Mesenchymal stem cell (in vitro differentiated cells and primary cell): ENCODE data around the gene PAPPA.
A peak's percentile ranks its signal among the peaks of the same experiment; 100 is the strongest.

Source experiments
- DNase-seq: peaks from one replicate; pipeline ENCODE4 v3.0.0-alpha.2; 2013
- H2AFZ ChIP-seq: one replicate; pipeline ENCODE4 v1.6.1; 2013; ENCODE audit warnings: low read depth, mild to moderate bottlenecking, control low read depth, inconsistent platforms, low read length, moderate library complexity
- H2AK5ac ChIP-seq: 2 replicates; pipeline ENCODE4 v1.6.1; 2013; ENCODE audit warnings: low read length, moderate library complexity, mild to moderate bottlenecking, inconsistent platforms; ENCODE audit not compliant: severe bottlenecking
- H2BK120ac ChIP-seq: one replicate; pipeline ENCODE4 v1.6.1; 2013; ENCODE audit warnings: low read depth, mild to moderate bottlenecking, inconsistent platforms, low read length, moderate library complexity
- H2BK12ac ChIP-seq, 2 experiments: one replicate each; pipeline ENCODE4 v1.6.1; 2013; ENCODE audit warnings: inconsistent platforms in 2 of 2, low read length in 2 of 2, mild to moderate bottlenecking in 2 of 2, moderate library complexity in 2 of 2, control low read depth in 1 of 2
- H2BK15ac ChIP-seq: one replicate; pipeline ENCODE4 v1.6.1; 2013; ENCODE audit warnings: mild to moderate bottlenecking, low read depth, inconsistent platforms; ENCODE audit not compliant: poor library complexity, severe bottlenecking
- H2BK5ac ChIP-seq: 2 replicates; pipeline ENCODE4 v1.6.1; 2013; ENCODE audit warnings: low read depth, mild to moderate bottlenecking, low read length, control low read depth, inconsistent platforms; ENCODE audit not compliant: poor library complexity, severe bottlenecking
- H3K14ac ChIP-seq, 2 experiments: one replicate each; pipeline ENCODE4 v1.6.1; 2013; ENCODE audit warnings: inconsistent platforms in 2 of 2, low read length in 2 of 2, control low read depth in 1 of 2, mild to moderate bottlenecking in 1 of 2, moderate library complexity in 1 of 2
- H3K18ac ChIP-seq, 2 experiments: one replicate each; pipeline ENCODE4 v1.6.1; 2013; ENCODE audit warnings: inconsistent platforms in 2 of 2, low read length in 2 of 2, control low read depth in 1 of 2, low read depth in 1 of 2, mild to moderate bottlenecking in 1 of 2
- H3K23ac ChIP-seq, 2 experiments: one replicate each; pipeline ENCODE4 v1.6.1; 2013; ENCODE audit warnings: inconsistent platforms in 2 of 2, low read length in 2 of 2, mild to moderate bottlenecking in 2 of 2, moderate library complexity in 2 of 2, control low read depth in 1 of 2
- H3K27ac ChIP-seq: 2 replicates; pipeline ENCODE4 v1.5.1; 2013; ENCODE audit warnings: mild to moderate bottlenecking, moderate library complexity, low read length, control low read depth, inconsistent platforms; ENCODE audit not compliant: poor library complexity, severe bottlenecking
- H3K27me3 ChIP-seq, 2 experiments: 2 replicates each; pipeline versions ENCODE4 v1.6.1 to v1.7.0; 2013; ENCODE audit warnings: low read length in 2 of 2, mild to moderate bottlenecking in 2 of 2, moderate library complexity in 2 of 2, control low read depth in 1 of 2, inconsistent platforms in 1 of 2; ENCODE audit not compliant: control insufficient read depth in 1 of 2, insufficient read depth in 1 of 2
- H3K36me3 ChIP-seq, 2 experiments: 2 replicates each; pipeline versions ENCODE4 v1.6.1 to v1.7.0; 2013; ENCODE audit warnings: low read length in 2 of 2, control low read depth in 1 of 2, inconsistent platforms in 1 of 2, low read depth in 1 of 2, mild to moderate bottlenecking in 1 of 2; ENCODE audit not compliant: insufficient read depth in 2 of 2, control insufficient read depth in 1 of 2
- H3K4ac ChIP-seq, 2 experiments: one replicate each; pipeline ENCODE4 v1.6.1; 2013; ENCODE audit warnings: inconsistent platforms in 2 of 2, low read length in 2 of 2, mild to moderate bottlenecking in 2 of 2, moderate library complexity in 2 of 2, control low read depth in 1 of 2, low read depth in 1 of 2
- H3K4me1 ChIP-seq: 2 replicates; pipeline ENCODE4 v1.6.1; 2013; ENCODE audit warnings: low read depth, low read length, control low read depth; ENCODE audit not compliant: control insufficient read depth, insufficient read depth
- H3K4me2 ChIP-seq: 2 replicates; pipeline ENCODE4 v1.6.1; 2013; ENCODE audit warnings: low read length, mild to moderate bottlenecking, inconsistent platforms; ENCODE audit not compliant: poor library complexity, severe bottlenecking
- H3K4me3 ChIP-seq, 2 experiments: 2 replicates each; pipeline versions ENCODE4 v1.5.1 to v1.7.0; 2013; ENCODE audit warnings: low read length in 2 of 2, mild to moderate bottlenecking in 2 of 2, control low read depth in 1 of 2, low read depth in 1 of 2; ENCODE audit not compliant: insufficient read depth in 1 of 2
- H3K79me1 ChIP-seq: replicated peaks from 2 replicates; pipeline ENCODE4 v1.6.1; 2013; ENCODE audit warnings: mild to moderate bottlenecking, control low read depth, low read length, inconsistent platforms; ENCODE audit not compliant: poor library complexity, severe bottlenecking
- H3K9ac ChIP-seq: 2 replicates; pipeline ENCODE4 v1.7.0; 2013; ENCODE audit warnings: mild to moderate bottlenecking, low read length, moderate library complexity
- H3K9me3 ChIP-seq: 2 replicates; pipeline ENCODE4 v1.7.0; 2013; ENCODE audit warnings: mild to moderate bottlenecking, low read length; ENCODE audit not compliant: control insufficient read depth
- H4K8ac ChIP-seq: one replicate; pipeline ENCODE4 v1.6.1; 2013; ENCODE audit warnings: inconsistent platforms, mild to moderate bottlenecking, low read length, moderate library complexity
- H4K91ac ChIP-seq: one replicate; pipeline ENCODE4 v1.6.1; 2013; ENCODE audit warnings: mild to moderate bottlenecking, low read length, inconsistent platforms
- WGBS: methylation state at CpG from one replicate; pipeline ENCODE4 v1.1.7; 2013; ENCODE audit warnings: mixed read lengths; 5-methylcytosine and 5-hydroxymethylcytosine counted together

PAPPA gene

DNA sequence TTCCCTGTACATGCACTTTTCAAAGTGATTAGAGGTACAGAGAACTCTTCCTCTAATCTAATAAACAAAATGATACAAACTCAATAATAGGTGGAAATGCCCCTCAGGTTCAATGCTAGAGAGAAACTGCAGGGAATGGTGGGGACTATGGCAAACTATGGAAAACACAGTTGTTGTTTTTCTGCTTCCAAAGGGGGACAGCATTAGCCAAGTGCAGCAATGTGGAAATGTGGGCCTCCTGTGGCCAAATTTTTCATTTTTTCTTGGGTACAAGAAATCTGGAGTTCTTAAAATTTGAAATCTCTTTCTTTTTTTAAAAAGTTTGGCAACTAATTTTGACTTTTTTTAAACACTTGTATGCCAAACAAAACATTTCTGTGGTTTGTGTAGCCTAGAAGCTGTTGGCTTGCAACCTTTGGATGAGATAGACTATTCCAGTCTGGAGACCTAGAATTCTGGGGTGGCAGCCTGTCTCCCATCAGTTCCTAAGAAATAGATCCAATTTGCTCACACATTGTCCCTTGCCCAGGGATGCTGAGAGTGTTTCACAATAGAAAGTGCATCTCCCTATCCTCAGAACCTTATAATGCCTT lies 218.6 kb downstream of the PAPPA start:
- Histone ChIP-seq H4K91ac (no peak overlapping the region), H3K14ac (no peak overlapping the region), H3K4ac (no peak overlapping the region), H2AK5ac (no peak overlapping the region), H3K9ac (no peak overlapping the region), H3K27ac (no peak overlapping the region), H3K79me1 (no peaks in the 10 kb centered on the region), H3K4me3 (no peak overlapping the region), H3K18ac (no peak overlapping the region), H3K4me2 (no peak overlapping the region), H3K23ac (no peak overlapping the region), H3K27me3 (no peaks in the 10 kb centered on the region), H2AFZ (no peak overlapping the region), H2BK12ac (no peak overlapping the region), H2BK15ac (no peak overlapping the region), H3K36me3 (peaks cover 30 to 86% of the 10 kb centered on the region in 2 experiments), H2BK5ac (no peak overlapping the region), H2BK120ac (no peak overlapping the region), H3K4me1 (peaks cover 9% of the 10 kb centered on the region), H4K8ac (no peak overlapping the region), H3K9me3 (no peaks in the 10 kb centered on the region)
- no peak for DNase-seq

DNA sequence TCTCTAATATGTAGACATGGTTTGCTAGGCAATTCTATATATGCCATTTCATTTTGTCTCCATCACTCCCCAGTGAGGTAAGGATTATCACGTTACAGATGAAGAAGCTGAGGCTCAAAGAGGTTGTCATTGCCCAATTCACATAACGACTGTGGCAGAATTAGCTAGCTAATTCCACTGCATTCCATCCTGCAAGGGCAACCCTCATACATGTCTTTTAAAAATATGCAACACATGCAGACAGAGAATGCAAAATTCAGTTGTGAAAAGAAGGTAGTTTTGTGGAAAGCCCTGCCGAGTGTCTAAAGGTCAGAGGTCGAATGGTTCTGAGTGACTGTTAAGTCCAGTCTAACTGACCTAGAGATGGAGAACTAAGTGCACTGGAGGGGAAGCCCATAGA lies 219.2 kb downstream of the PAPPA start:
- Histone ChIP-seq H2BK12ac (no peak overlapping the region), H4K91ac (no peak overlapping the region), H3K27ac (no peak overlapping the region), H3K79me1 (no peaks in the 10 kb centered on the region), H3K36me3 (peaks cover 25 to 81% of the 10 kb centered on the region in 2 experiments), H3K27me3 (no peaks in the 10 kb centered on the region), H4K8ac (no peak overlapping the region), H3K9ac (no peak overlapping the region), H2AK5ac (no peak overlapping the region), H3K4me2 (no peak overlapping the region), H2BK120ac (no peak overlapping the region), H3K14ac (no peak overlapping the region), H2AFZ (no peak overlapping the region), H3K18ac (no peak overlapping the region), H3K23ac (no peak overlapping the region), H3K9me3 (no peaks in the 10 kb centered on the region), H2BK15ac (no peak overlapping the region), H3K4me3 (no peak overlapping the region), H2BK5ac (no peak overlapping the region), H3K4me1 (peaks cover 11% of the 10 kb centered on the region), H3K4ac (no peak overlapping the region)
- 83% methylated on average over 4 of the region's 4 CpGs for WGBS
- DNase-seq, result no peak

DNA sequence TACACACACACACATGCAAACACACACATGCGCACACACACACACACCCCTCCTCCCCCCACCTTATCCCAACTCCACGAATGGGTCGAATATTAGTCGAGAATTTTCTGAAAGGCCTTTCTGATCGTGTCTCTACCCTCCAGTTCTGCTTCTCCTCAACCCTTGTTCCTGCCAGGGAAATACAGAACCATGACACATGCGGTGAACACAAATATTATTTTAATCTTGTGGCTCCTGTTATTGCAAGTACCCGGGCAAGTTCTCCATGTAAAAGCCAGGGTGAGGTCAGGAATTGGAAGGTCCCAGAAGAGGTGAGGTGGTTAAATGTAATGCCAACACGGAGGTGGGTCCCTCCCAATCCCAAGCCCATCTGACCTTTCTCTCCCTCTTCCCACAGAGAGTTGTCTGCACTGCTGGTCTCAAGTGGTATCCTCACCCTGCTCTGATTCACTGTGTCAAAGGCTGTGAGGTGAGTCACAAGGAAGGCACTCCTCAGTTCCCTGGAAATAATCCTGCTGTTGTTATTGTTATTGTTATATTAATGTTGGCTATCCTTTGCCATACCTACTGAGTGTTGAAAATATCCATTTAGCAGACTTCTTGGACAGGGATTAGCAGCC lies 223.7 kb downstream of the PAPPA start:
- H3K4me1 ChIP-seq, result peaks cover 9% of the 10 kb centered on the region
- H3K4ac ChIP-seq, result no peak overlapping the region
- peak overlapping the region in 1 of 2 experiments; percentile 59 for H2BK12ac ChIP-seq
- H3K18ac ChIP-seq, result peak overlapping the region; percentile 11 to 17
- H2BK120ac ChIP-seq, result no peak overlapping the region
- no peak overlapping the region for H2BK15ac ChIP-seq
- H3K36me3 ChIP-seq, result peaks cover 7 to 87% of the 10 kb centered on the region in 2 experiments
- no peak overlapping the region for H4K8ac ChIP-seq
- DNase-seq, result peak; percentile 92
- H2BK5ac ChIP-seq, result no peak overlapping the region
- peak overlapping the region in 1 of 2 experiments; percentile 66 for H3K14ac ChIP-seq
- H3K79me1 ChIP-seq, result no peaks in the 10 kb centered on the region
- H3K27me3 ChIP-seq, result no peaks in the 10 kb centered on the region
- peak overlapping the region; percentile 25 for H3K9ac ChIP-seq
- no peak overlapping the region for H2AFZ ChIP-seq
- H2AK5ac ChIP-seq, result peak overlapping the region; percentile 85
- H3K9me3 ChIP-seq, result no peaks in the 10 kb centered on the region
- H3K4me3 ChIP-seq, result peak overlapping the region in 1 of 2 experiments; percentile 28
- peak overlapping the region; percentile 58 for H3K27ac ChIP-seq
- H3K4me2 ChIP-seq, result no peak overlapping the region
- peak overlapping the region; percentile 35 for H4K91ac ChIP-seq
- 40% methylated on average over 7 of the region's 8 CpGs for WGBS
- H3K23ac ChIP-seq, result no peak overlapping the region

DNA sequence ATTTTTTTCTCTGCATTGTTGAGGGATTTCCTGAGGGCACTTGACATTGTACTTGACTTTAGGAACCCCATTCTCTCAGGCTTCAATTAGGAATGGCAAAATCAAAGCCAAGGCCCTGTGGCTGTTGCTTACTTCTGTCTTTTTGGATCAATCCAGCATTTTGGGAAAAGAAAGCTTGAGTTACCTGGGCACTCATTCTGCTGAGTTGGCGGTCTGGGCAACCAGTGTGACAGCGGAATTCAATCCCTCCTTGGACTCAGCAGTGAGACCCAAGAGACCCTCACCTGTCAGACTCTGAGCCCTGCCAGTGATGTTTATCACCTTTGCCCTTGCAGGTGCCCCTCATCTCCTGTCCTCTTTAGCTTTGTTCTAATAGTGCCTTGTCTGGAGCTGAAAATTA lies 225.3 kb downstream of the PAPPA start:
- H2BK12ac ChIP-seq, result no peak overlapping the region

More for the DNA sequence above, 225.3 kb downstream of the PAPPA start:
- H3K14ac ChIP-seq, result no peak overlapping the region
- H3K18ac ChIP-seq, result no peak overlapping the region
- H3K23ac ChIP-seq, result no peak overlapping the region
- H4K91ac ChIP-seq, result no peak overlapping the region
- no peak overlapping the region for H3K4ac ChIP-seq
- H2BK120ac ChIP-seq, result no peak overlapping the region
- H2BK5ac ChIP-seq, result no peak overlapping the region
- H4K8ac ChIP-seq, result no peak overlapping the region
- H2BK15ac ChIP-seq, result no peak overlapping the region
- no peak overlapping the region for H2AFZ ChIP-seq
- H3K9ac ChIP-seq, result no peak overlapping the region
- peaks cover 13% of the 10 kb centered on the region for H3K4me1 ChIP-seq
- no peaks in the 10 kb centered on the region for H3K27me3 ChIP-seq
- H3K9me3 ChIP-seq, result no peaks in the 10 kb centered on the region
- H3K4me2 ChIP-seq, result no peak overlapping the region
- DNase-seq, result no peak
- no peak overlapping the region for H2AK5ac ChIP-seq
- H3K4me3 ChIP-seq, result no peak overlapping the region
- no peak overlapping the region for H3K27ac ChIP-seq
- H3K36me3 ChIP-seq, result peaks cover 9 to 88% of the 10 kb centered on the region in 2 experiments
- 100% methylated on average over 2 of the region's 2 CpGs for WGBS
- no peaks in the 10 kb centered on the region for H3K79me1 ChIP-seq
